Muscle layer of duodenum (tissue), 2 donors: Measurements from ENCODE around the gene PPP6R3.
"Not testable (repeated sequence)": the region's sequence is repeated elsewhere in the genome, so short reads cannot be mapped to it uniquely, and the experiment has no call there.

Experiments
- H3K27ac ChIP-seq: one replicate; pipeline ENCODE4 v1.7.0; 2013; ENCODE audit warnings: mild to moderate bottlenecking, low read length
- H3K27me3 ChIP-seq: one replicate; pipeline ENCODE4 v1.7.0; 2013; ENCODE audit warnings: low read depth, mild to moderate bottlenecking, control low read depth, low read length
- H3K36me3 ChIP-seq, 2 donors: one replicate each; pipeline ENCODE4 v1.7.0; 2013; ENCODE audit warnings: low read length in 2 of 2, control low read depth in 1 of 2, mild to moderate bottlenecking in 1 of 2; ENCODE audit not compliant: insufficient read depth in 2 of 2, control insufficient read depth in 1 of 2
- H3K4me1 ChIP-seq, 2 donors: one replicate each; pipeline ENCODE4 v1.7.0; 2013; ENCODE audit warnings: low read length in 2 of 2, mild to moderate bottlenecking in 2 of 2, control low read depth in 1 of 2, moderate library complexity in 1 of 2; ENCODE audit not compliant: insufficient read depth in 2 of 2, control insufficient read depth in 1 of 2
- H3K4me3 ChIP-seq, 2 donors: one replicate each; pipeline ENCODE4 v1.7.0; 2013; ENCODE audit warnings: low read length in 2 of 2, low read depth in 1 of 2, mild to moderate bottlenecking in 1 of 2
- H3K9me3 ChIP-seq, 2 donors: one replicate each; pipeline ENCODE4 v1.7.0; 2013; ENCODE audit warnings: low read length in 2 of 2, control low read depth in 1 of 2, mild to moderate bottlenecking in 1 of 2; ENCODE audit not compliant: control insufficient read depth in 1 of 2
- donor health status: healthy.

The PPP6R3 gene

GRCh38 chr11:68531129-68531693 lies 70.7 kb downstream of the PPP6R3 start:
- Histone ChIP-seq H3K4me1 (peaks cover 0 to 72% of the 10 kb centered on the region in 2 donors), H3K27ac (no peak overlapping the region), H3K27me3 (no peaks in the 10 kb centered on the region), H3K36me3 (peaks cover 0 to 16% of the 10 kb centered on the region in 2 donors), H3K4me3 (no peak overlapping the region), H3K9me3 (no peaks in the 10 kb centered on the region)

GRCh38 chr11:68532727-68533369 lies 72.3 kb downstream of the PPP6R3 start:
- Histone ChIP-seq H3K27me3 (no peaks in the 10 kb centered on the region), H3K27ac (no peak overlapping the region), H3K9me3 (no peaks in the 10 kb centered on the region), H3K4me1 (peaks cover 0 to 80% of the 10 kb centered on the region in 2 donors), H3K4me3 (no peak overlapping the region), H3K36me3 (peaks cover 0 to under 1% of the 10 kb centered on the region in 2 donors)

- H3K27me3 ChIP-seq, result no peaks in the 10 kb centered on the region
Measured at GRCh38 chr11:68533945-68534344, 73.4 kb downstream of the PPP6R3 start.

GRCh38 chr11:68535098-68535497 lies 74.5 kb downstream of the PPP6R3 start:
- no peak overlapping the region for H3K27ac ChIP-seq
- H3K4me1 ChIP-seq, result peaks cover 0 to 65% of the 10 kb centered on the region in 2 donors
- H3K36me3 ChIP-seq, result peaks cover 6 to 11% of the 10 kb centered on the region in 2 donors
- no peak overlapping the region for H3K4me3 ChIP-seq
- no peaks in the 10 kb centered on the region for H3K9me3 ChIP-seq
- H3K27me3 ChIP-seq, result no peaks in the 10 kb centered on the region

More at GRCh38 chr11:68533945-68534344, 73.4 kb downstream of the PPP6R3 start:
- no peak overlapping the region for H3K4me3 ChIP-seq
- H3K9me3 ChIP-seq, result no peaks in the 10 kb centered on the region
- H3K36me3 ChIP-seq, result peaks cover under 1% of the 10 kb centered on the region in 2 donors
- H3K4me1 ChIP-seq, result peaks cover 0 to 70% of the 10 kb centered on the region in 2 donors
- no peak overlapping the region for H3K27ac ChIP-seq

- Histone ChIP-seq H3K36me3 (peaks cover 6 to 13% of the 10 kb centered on the region in 2 donors), H3K4me1 (peaks cover 0 to 58% of the 10 kb centered on the region in 2 donors), H3K4me3 (no peak overlapping the region), H3K27ac (no peak overlapping the region), H3K9me3 (no peaks in the 10 kb centered on the region), H3K27me3 (no peaks in the 10 kb centered on the region)
Measured at GRCh38 chr11:68536706-68537105, 76.2 kb downstream of the PPP6R3 start.

GRCh38 chr11:68538025-68538424 lies 77.5 kb downstream of the PPP6R3 start:
- Histone ChIP-seq H3K9me3 (no peaks in the 10 kb centered on the region), H3K27me3 (no peaks in the 10 kb centered on the region), H3K4me1 (peaks cover 6 to 53% of the 10 kb centered on the region in 2 donors), H3K4me3 (no peak overlapping the region), H3K27ac (no peak overlapping the region), H3K36me3 (peaks cover 6 to 13% of the 10 kb centered on the region in 2 donors)

GRCh38 chr11:68539395-68539794 lies 78.8 kb downstream of the PPP6R3 start:
- H3K4me1 ChIP-seq, result peaks cover 7 to 56% of the 10 kb centered on the region in 2 donors
- no peak overlapping the region for H3K4me3 ChIP-seq
- H3K27me3 ChIP-seq, result no peaks in the 10 kb centered on the region
- H3K36me3 ChIP-seq, result peaks cover 6 to 13% of the 10 kb centered on the region in 2 donors
- H3K27ac ChIP-seq, result no peak overlapping the region
- no peaks in the 10 kb centered on the region for H3K9me3 ChIP-seq

GRCh38 chr11:68540504-68540903 lies 80.0 kb downstream of the PPP6R3 start:
- Histone ChIP-seq H3K36me3 (peaks cover 6 to 13% of the 10 kb centered on the region in 2 donors), H3K4me1 (peaks cover 7 to 51% of the 10 kb centered on the region in 2 donors)
- H3K9me3 ChIP-seq, H3K27me3 ChIP-seq, H3K27ac ChIP-seq, H3K4me3 ChIP-seq: not testable (repeated sequence)

- Histone ChIP-seq H3K27ac (no peak overlapping the region), H3K36me3 (peaks cover 6 to 17% of the 10 kb centered on the region in 2 donors)
Measured at GRCh38 chr11:68541116-68541515, 80.6 kb downstream of the PPP6R3 start.

GRCh38 chr11:68541991-68542390 lies 81.4 kb downstream of the PPP6R3 start:
- Histone ChIP-seq H3K9me3 (no peaks in the 10 kb centered on the region), H3K4me3 (no peak overlapping the region), H3K4me1 (peaks cover 7 to 49% of the 10 kb centered on the region in 2 donors), H3K27ac (no peak overlapping the region), H3K36me3 (peaks cover 6 to 19% of the 10 kb centered on the region in 2 donors), H3K27me3 (no peaks in the 10 kb centered on the region)

More at GRCh38 chr11:68541116-68541515, 80.6 kb downstream of the PPP6R3 start:
- H3K4me3 ChIP-seq, result no peak overlapping the region
- no peaks in the 10 kb centered on the region for H3K27me3 ChIP-seq
- H3K4me1 ChIP-seq, result peaks cover 7 to 51% of the 10 kb centered on the region in 2 donors
- H3K9me3 ChIP-seq, result no peaks in the 10 kb centered on the region

- Histone ChIP-seq H3K9me3 (no peaks in the 10 kb centered on the region), H3K4me1 (peaks cover 7 to 44% of the 10 kb centered on the region in 2 donors), H3K27me3 (no peaks in the 10 kb centered on the region), H3K36me3 (peaks cover 6 to 19% of the 10 kb centered on the region in 2 donors), H3K27ac (no peak overlapping the region), H3K4me3 (no peak overlapping the region)
Measured at GRCh38 chr11:68542617-68543016, 82.1 kb downstream of the PPP6R3 start.
